Measurements from ENCODE around the gene SRPK3. TPM values are rescaled to one million over a fixed set of nuclear protein-coding genes. Genes with fewer than 3 reads are reported as not detected.

The SRPK3 gene
- total RNA-seq, 1 experiment from 2014 or later: 0.46 TPM

GRCh38 chrX:153762626-153763173 lies 18.1 kb upstream of the SRPK3 start:
- no peak overlapping the region for H3K4me2 ChIP-seq
- no peak overlapping the region for H3K4me3 ChIP-seq
- TF ChIP-seq, protein P1, sequence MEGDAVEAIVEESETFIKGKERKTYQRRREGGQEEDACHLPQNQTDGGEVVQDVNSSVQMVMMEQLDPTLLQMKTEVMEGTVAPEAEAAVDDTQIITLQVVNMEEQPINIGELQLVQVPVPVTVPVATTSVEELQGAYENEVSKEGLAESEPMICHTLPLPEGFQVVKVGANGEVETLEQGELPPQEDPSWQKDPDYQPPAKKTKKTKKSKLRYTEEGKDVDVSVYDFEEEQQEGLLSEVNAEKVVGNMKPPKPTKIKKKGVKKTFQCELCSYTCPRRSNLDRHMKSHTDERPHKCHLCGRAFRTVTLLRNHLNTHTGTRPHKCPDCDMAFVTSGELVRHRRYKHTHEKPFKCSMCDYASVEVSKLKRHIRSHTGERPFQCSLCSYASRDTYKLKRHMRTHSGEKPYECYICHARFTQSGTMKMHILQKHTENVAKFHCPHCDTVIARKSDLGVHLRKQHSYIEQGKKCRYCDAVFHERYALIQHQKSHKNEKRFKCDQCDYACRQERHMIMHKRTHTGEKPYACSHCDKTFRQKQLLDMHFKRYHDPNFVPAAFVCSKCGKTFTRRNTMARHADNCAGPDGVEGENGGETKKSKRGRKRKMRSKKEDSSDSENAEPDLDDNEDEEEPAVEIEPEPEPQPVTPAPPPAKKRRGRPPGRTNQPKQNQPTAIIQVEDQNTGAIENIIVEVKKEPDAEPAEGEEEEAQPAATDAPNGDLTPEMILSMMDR (conservative IDR thresholded peaks at IDR 0.05): no peak
- no peaks in the 10 kb centered on the region for H3K9me3 ChIP-seq (ENCODE audit: insufficient read depth, low read depth)
- no peak for DNase-seq
- H3K27ac ChIP-seq: no peak overlapping the region
- peaks cover 7% of the 10 kb centered on the region; the same call in 1 of the 2 replicates for H3K4me1 ChIP-seq (replicated peaks; ENCODE audit: insufficient read depth)
- no peaks in the 10 kb centered on the region for H3K9me2 ChIP-seq (ENCODE audit: insufficient read depth)
- H3F3A ChIP-seq (ENCODE audit: insufficient read depth, low read depth): no peaks in the 10 kb centered on the region
- no peaks in the 10 kb centered on the region for H3K79me2 ChIP-seq (ENCODE audit: low read depth)
- no peaks in the 10 kb centered on the region for H4K20me1 ChIP-seq (ENCODE audit: insufficient read depth)
- BruUV-seq (replicated peaks): no TSS peak
- no peak overlapping the region for H2AFZ ChIP-seq
- H3K27me3 ChIP-seq (ENCODE audit: insufficient read depth, low read depth): no peaks in the 10 kb centered on the region
- intact Hi-C loops (cut with micrococcal nuclease; ENCODE audit: unreplicated experiment): no loop called here
- ChIA-PET CTCF (interaction anchor here (0.6 kb wide), 1 partner anchor 290 kb away, joined by 3 read pairs; no protein-coding TSS in a partner anchor), POLR2A (ENCODE audit: unreplicated experiment) (no interaction called here)
- no peaks in the 10 kb centered on the region for H3K36me3 ChIP-seq (ENCODE audit: low read depth)

DNA sequence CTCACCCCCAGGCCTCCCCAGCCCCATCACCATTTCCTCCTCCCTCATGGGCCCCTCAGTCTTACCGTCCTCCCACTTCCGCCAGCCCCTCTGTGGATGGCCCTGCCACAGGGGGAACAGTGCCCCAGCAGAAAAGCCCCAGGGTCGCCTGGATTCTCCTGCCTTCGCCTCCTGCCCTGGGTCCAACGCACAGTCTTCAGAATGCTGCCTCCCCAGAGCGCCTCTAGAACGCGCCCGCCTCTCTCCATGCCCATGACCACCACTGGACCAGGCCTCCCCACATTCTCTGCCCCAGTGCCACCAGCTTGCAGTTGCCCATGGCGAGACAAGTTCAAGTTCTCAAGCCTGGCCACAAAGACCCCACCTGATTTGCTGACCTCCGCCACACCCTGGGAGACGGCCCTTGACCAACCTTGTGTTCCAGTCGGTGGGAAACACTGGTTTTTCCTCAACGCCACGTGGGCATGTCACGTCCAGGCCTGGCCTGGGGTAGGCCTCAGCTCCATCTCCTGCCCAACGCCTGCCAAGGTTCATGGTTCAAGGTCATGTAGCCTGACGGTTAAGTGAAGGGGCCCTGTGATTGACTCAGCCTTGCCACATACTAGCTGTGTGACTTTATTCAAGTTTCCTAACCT lies 17.4 kb upstream of the SRPK3 start:
- Histone ChIP-seq H3K79me2 (ENCODE audit: low read depth) (no peaks in the 10 kb centered on the region), H4K20me1 (ENCODE audit: insufficient read depth) (no peaks in the 10 kb centered on the region), H3K9me3 (ENCODE audit: insufficient read depth, low read depth) (no peaks in the 10 kb centered on the region), H3K9me2 (ENCODE audit: insufficient read depth) (no peaks in the 10 kb centered on the region), H3K36me3 (ENCODE audit: low read depth) (no peaks in the 10 kb centered on the region), H3K4me3 (no peak overlapping the region), H3K4me1 (replicated peaks; ENCODE audit: insufficient read depth) (peaks cover 7% of the 10 kb centered on the region; the same call in 1 of the 2 replicates), H3K27me3 (ENCODE audit: insufficient read depth, low read depth) (no peaks in the 10 kb centered on the region), H3F3A (ENCODE audit: insufficient read depth, low read depth) (no peaks in the 10 kb centered on the region), H3K4me2 (peak overlapping the region; percentile 83; the same call in 1 of the 2 replicates), H2AFZ (no peak overlapping the region), H3K27ac (no peak overlapping the region)
- no peak for DNase-seq
- TF ChIP-seq, protein P1 (conservative IDR thresholded peaks at IDR 0.05): no peak
- TF ChIP-seq EZH2 (IDR thresholded peaks at IDR 0.05; ENCODE audit: low read depth): no peak
- intact Hi-C loops (cut with micrococcal nuclease; ENCODE audit: unreplicated experiment): no loop called here
- BruUV-seq (replicated peaks): no TSS peak
- POLR2A ChIA-PET (ENCODE audit: unreplicated experiment): no interaction called here
- CTCF ChIA-PET: interaction anchor here (0.6 kb wide), 1 partner anchor 290 kb away, joined by 3 read pairs; no protein-coding TSS in a partner anchor

- peak; percentile 68 to 95 for DNase-seq
- no peaks in the 10 kb centered on the region for H3K9me2 ChIP-seq (ENCODE audit: insufficient read depth)
- H3K9me3 ChIP-seq (ENCODE audit: insufficient read depth, low read depth): no peaks in the 10 kb centered on the region
- H4K20me1 ChIP-seq (ENCODE audit: insufficient read depth): no peaks in the 10 kb centered on the region
- ChIA-PET CTCF (no interaction called here), POLR2A (ENCODE audit: unreplicated experiment) (no interaction called here)
- no peak within 1 kb of the TSS for H3K27ac ChIP-seq
- no peaks in the 10 kb centered on the region for H3K36me3 ChIP-seq (ENCODE audit: low read depth)
- intact Hi-C loops (cut with micrococcal nuclease; ENCODE audit: unreplicated experiment): loop anchor here (1.0 kb wide), 4 partner anchors 40 to 183 kb away; partner anchors contain the start of genes ABCD1 and BCAP31
- H3K79me2 ChIP-seq (ENCODE audit: low read depth): no peaks in the 10 kb centered on the region
- no peaks in the 10 kb centered on the region for H3F3A ChIP-seq (ENCODE audit: insufficient read depth, low read depth)
- 0 out of 2 replicates have a peak within 1 kb of the TSS, but pooled peaks have one; percentile 52 for H2AFZ ChIP-seq
- TF ChIP-seq, protein P1 (conservative IDR thresholded peaks at IDR 0.05): peak; percentile 86
- no peak for TF ChIP-seq EZH2 (IDR thresholded peaks at IDR 0.05; ENCODE audit: low read depth)
- H3K27me3 ChIP-seq (ENCODE audit: insufficient read depth, low read depth): no peaks in the 10 kb centered on the region
- H3K4me1 ChIP-seq (replicated peaks; ENCODE audit: insufficient read depth): peaks cover 7% of the 10 kb centered on the region; the same call in 1 of the 2 replicates
- no TSS peak for BruUV-seq (replicated peaks)
- peak within 1 kb of the TSS; percentile 83 for H3K4me2 ChIP-seq
- peak within 1 kb of the TSS; percentile 52; the same call in 1 of the 2 replicates for H3K4me3 ChIP-seq
These were observed 16.7 kb upstream of the SRPK3 start, which contains the start of gene PLXNB3 for GRCh38 chrX:153763989-153764755. Gene PLXNB3 (plus strand): TSS chrX:153764249. CDS start chrX:153765536, 1,287 bp downstream.

Measured in PC-9 (cell line).